GM18498 (cell line): Measurements from ENCODE around the gene PGLYRP1.

Experiments
- ATAC-seq: cut with Tn5 transposase; IDR thresholded peaks from one replicate; pipeline ENCODE4 v1.9.1; 2021; ENCODE audit warnings: mild to moderate bottlenecking, moderate library complexity; ENCODE audit not compliant: unreplicated experiment

The PGLYRP1 gene

GRCh38 chr19:46006411-46006810 lies 16.4 kb downstream of the PGLYRP1 start:
- no peak for ATAC-seq

- no peak for ATAC-seq
Observed at GRCh38 chr19:46002678-46003275, 20.1 kb downstream of the PGLYRP1 start.

GRCh38 chr19:46000491-46001246 lies 22.2 kb downstream of the PGLYRP1 start:
- ATAC-seq, result no peak

GRCh38 chr19:45999653-46000121 lies 23.2 kb downstream of the PGLYRP1 start:
- no peak for ATAC-seq

- ATAC-seq, result no peak
Observed at GRCh38 chr19:45998834-45999233, 24.0 kb downstream of the PGLYRP1 start.

- no peak for ATAC-seq
Observed at GRCh38 chr19:45996933-45997332, 25.9 kb downstream of the PGLYRP1 start.

GRCh38 chr19:45995715-45996385 lies 27.0 kb downstream of the PGLYRP1 start:
- no peak for ATAC-seq

- peak; percentile 97 for ATAC-seq
Observed at GRCh38 chr19:45994998-45995714, 27.7 kb downstream of the PGLYRP1 start, which contains the start of gene CCDC61. Gene CCDC61, plus strand, starts transcription at chr19:45995467. Its CDS starts 7,552 bp downstream, at chr19:46003019.

- peak; percentile 1 for ATAC-seq
Observed at GRCh38 chr19:45994456-45994997, 28.3 kb downstream of the PGLYRP1 start.

GRCh38 chr19:45990113-45990728 lies 32.6 kb downstream of the PGLYRP1 start:
- no peak for ATAC-seq

GRCh38 chr19:45985321-45985720 lies 37.5 kb downstream of the PGLYRP1 start:
- no peak for ATAC-seq

GRCh38 chr19:45981350-45981749 lies 41.5 kb downstream of the PGLYRP1 start:
- no peak for ATAC-seq

- ATAC-seq, result no peak
Observed at GRCh38 chr19:45978156-45978555, 44.7 kb downstream of the PGLYRP1 start.

GRCh38 chr19:45976178-45976577 lies 46.7 kb downstream of the PGLYRP1 start:
- no peak for ATAC-seq

- no peak for ATAC-seq
Observed at GRCh38 chr19:45975306-45976070, 47.4 kb downstream of the PGLYRP1 start.

GRCh38 chr19:45973553-45974338 lies 49.1 kb downstream of the PGLYRP1 start, which contains the start of gene NOVA2:
Gene NOVA2, minus strand, starts transcription at chr19:45973865. Its CDS starts 514 bp downstream, at chr19:45973351.
- no peak for ATAC-seq

GRCh38 chr19:45972947-45973540 lies 49.8 kb downstream of the PGLYRP1 start:
- no peak for ATAC-seq
